ENCODE data around the gene CADM1.

- no peak for TF ChIP-seq POLR2A (IDR thresholded peaks at IDR 0.05; ENCODE audit: low read length)
- TF ChIP-seq GATA1 (IDR thresholded peaks at IDR 0.05; ENCODE audit: low read depth, low read length): no peak
Measured at GRCh38 chr11:115541518-115541917, 37.3 kb upstream of the CADM1 start.
